Memory B cell (primary cell): ENCODE data around the gene ADCY6.

Source experiments
- ATAC-seq: fragments of 150-1000 bp; cut with Tn5 transposase; 2 replicates; pipeline ENCODE4 v1.10.0; 2021; ENCODE audit warnings: low read depth, mild to moderate bottlenecking, moderate library complexity
- DNase-seq, 2 donors: peaks; one replicate each; pipeline ENCODE4 v3.0.0; 2022; ENCODE audit warnings: low spot score in 2 of 2
- H3K27ac Mint-ChIP-seq: one replicate; pipeline ENCODE4 v1.8.0; 2022; ENCODE audit warnings: mild to moderate bottlenecking, moderate library complexity, mixed read lengths
- H3K27me3 Mint-ChIP-seq: one replicate; pipeline ENCODE4 v1.8.0; 2022; ENCODE audit warnings: mixed read lengths
- H3K36me3 Mint-ChIP-seq: one replicate; pipeline ENCODE4 v1.8.0; 2022; ENCODE audit warnings: mild to moderate bottlenecking, mixed read lengths
- H3K4me1 Mint-ChIP-seq: one replicate; pipeline ENCODE4 v1.8.0; 2022; ENCODE audit warnings: mixed read lengths
- H3K4me3 Mint-ChIP-seq: one replicate; pipeline ENCODE4 v1.8.0; 2022; ENCODE audit warnings: mild to moderate bottlenecking, moderate library complexity, mixed read lengths
- H3K9me3 Mint-ChIP-seq: one replicate; pipeline ENCODE4 v1.8.0; 2022; ENCODE audit warnings: mixed read lengths

The ADCY6 gene

GRCh38 chr12:48788854-48789775 is at the start of gene ADCY6:
ADCY6 (minus strand) TSS chr12:48789089; CDS start chr12:48783434, 5,655 bp downstream.
- ATAC-seq (no peak), DNase-seq (no peak)
- Mint-ChIP-seq H3K27me3 (peaks cover 35% of the 10 kb centered on the region), H3K9me3 (no peaks in the 10 kb centered on the region), H3K4me3 (peak within 1 kb of the TSS; percentile 86), H3K27ac (peak within 1 kb of the TSS; percentile 65), H3K4me1 (peaks cover 12% of the 10 kb centered on the region), H3K36me3 (no peaks in the 10 kb centered on the region)

GRCh38 chr12:48838048-48838447 is 49.2 kb upstream of the ADCY6 start:
- peaks cover 35% of the 10 kb centered on the region for H3K36me3 Mint-ChIP-seq
- H3K4me3 Mint-ChIP-seq = no peak overlapping the region
- no peaks in the 10 kb centered on the region for H3K9me3 Mint-ChIP-seq
- no peaks in the 10 kb centered on the region for H3K27me3 Mint-ChIP-seq
- ATAC-seq = no peak
- H3K4me1 Mint-ChIP-seq = no peaks in the 10 kb centered on the region
- no peak for DNase-seq
- H3K27ac Mint-ChIP-seq = no peak overlapping the region

GRCh38 chr12:48832321-48833060 is 43.6 kb upstream of the ADCY6 start:
- no peak for DNase-seq
- H3K27me3 Mint-ChIP-seq = no peaks in the 10 kb centered on the region
- no peaks in the 10 kb centered on the region for H3K9me3 Mint-ChIP-seq
- no peak for ATAC-seq
- no peak overlapping the region for H3K4me3 Mint-ChIP-seq
- H3K36me3 Mint-ChIP-seq = peaks cover 42% of the 10 kb centered on the region
- H3K27ac Mint-ChIP-seq = no peak overlapping the region
- H3K4me1 Mint-ChIP-seq = no peaks in the 10 kb centered on the region

- no peaks in the 10 kb centered on the region for H3K4me1 Mint-ChIP-seq
- ATAC-seq = no peak
- no peak overlapping the region for H3K27ac Mint-ChIP-seq
- H3K36me3 Mint-ChIP-seq = peaks cover 33% of the 10 kb centered on the region
- DNase-seq = no peak
- H3K4me3 Mint-ChIP-seq = no peak overlapping the region
- H3K27me3 Mint-ChIP-seq = no peaks in the 10 kb centered on the region
- H3K9me3 Mint-ChIP-seq = no peaks in the 10 kb centered on the region
Observed at GRCh38 chr12:48831257-48831656, 42.4 kb upstream of the ADCY6 start.

GRCh38 chr12:48828841-48829575 is 40.1 kb upstream of the ADCY6 start:
- H3K36me3 Mint-ChIP-seq = peaks cover 25% of the 10 kb centered on the region
- ATAC-seq (no peak), DNase-seq (no peak)
- H3K27me3 Mint-ChIP-seq = no peaks in the 10 kb centered on the region
- H3K4me1 Mint-ChIP-seq = peaks cover 4% of the 10 kb centered on the region
- no peak overlapping the region for H3K27ac Mint-ChIP-seq
- H3K9me3 Mint-ChIP-seq = no peaks in the 10 kb centered on the region
- no peak overlapping the region for H3K4me3 Mint-ChIP-seq

- peaks cover 23% of the 10 kb centered on the region for H3K36me3 Mint-ChIP-seq
- H3K27ac Mint-ChIP-seq = no peak overlapping the region
Observed at GRCh38 chr12:48828293-48828692, 39.4 kb upstream of the ADCY6 start.

GRCh38 chr12:48827513-48828096 is 38.7 kb upstream of the ADCY6 start:
- Mint-ChIP-seq H3K27me3 (no peaks in the 10 kb centered on the region), H3K4me1 (peaks cover 4% of the 10 kb centered on the region), H3K27ac (no peak overlapping the region), H3K4me3 (no peak overlapping the region), H3K9me3 (no peaks in the 10 kb centered on the region), H3K36me3 (peaks cover 21% of the 10 kb centered on the region)
- DNase-seq (no peak), ATAC-seq (no peak)

More at GRCh38 chr12:48828293-48828692, 39.4 kb upstream of the ADCY6 start:
- ATAC-seq (no peak), DNase-seq (no peak)
- H3K4me1 Mint-ChIP-seq = peaks cover 4% of the 10 kb centered on the region
- no peaks in the 10 kb centered on the region for H3K9me3 Mint-ChIP-seq
- no peaks in the 10 kb centered on the region for H3K27me3 Mint-ChIP-seq
- no peak overlapping the region for H3K4me3 Mint-ChIP-seq

- no peaks in the 10 kb centered on the region for H3K9me3 Mint-ChIP-seq
- H3K27me3 Mint-ChIP-seq = no peaks in the 10 kb centered on the region
- peaks cover 17% of the 10 kb centered on the region for H3K36me3 Mint-ChIP-seq
- no peak overlapping the region for H3K4me3 Mint-ChIP-seq
- DNase-seq = no peak
- no peak for ATAC-seq
- H3K4me1 Mint-ChIP-seq = peaks cover 4% of the 10 kb centered on the region
- H3K27ac Mint-ChIP-seq = no peak overlapping the region
Observed at GRCh38 chr12:48827026-48827425, 38.1 kb upstream of the ADCY6 start.

GRCh38 chr12:48826209-48826855 is 37.4 kb upstream of the ADCY6 start:
- Mint-ChIP-seq H3K27me3 (no peaks in the 10 kb centered on the region), H3K27ac (no peak overlapping the region), H3K36me3 (peaks cover 14% of the 10 kb centered on the region), H3K9me3 (no peaks in the 10 kb centered on the region), H3K4me3 (no peak overlapping the region), H3K4me1 (peaks cover 4% of the 10 kb centered on the region)
- DNase-seq (no peak), ATAC-seq (no peak)

GRCh38 chr12:48824905-48825304 is 36.0 kb upstream of the ADCY6 start:
- Mint-ChIP-seq H3K27ac (no peak overlapping the region), H3K4me3 (no peak overlapping the region), H3K4me1 (peaks cover 4% of the 10 kb centered on the region), H3K36me3 (peaks cover 6% of the 10 kb centered on the region), H3K27me3 (no peaks in the 10 kb centered on the region), H3K9me3 (no peaks in the 10 kb centered on the region)
- ATAC-seq (no peak), DNase-seq (no peak)

GRCh38 chr12:48824112-48824511 is 35.2 kb upstream of the ADCY6 start:
- H3K4me3 Mint-ChIP-seq = no peak overlapping the region
- H3K9me3 Mint-ChIP-seq = no peaks in the 10 kb centered on the region
- peaks cover 2% of the 10 kb centered on the region for H3K36me3 Mint-ChIP-seq
- DNase-seq (no peak), ATAC-seq (peak; percentile 52)
- H3K27me3 Mint-ChIP-seq = no peaks in the 10 kb centered on the region
- no peak overlapping the region for H3K27ac Mint-ChIP-seq
- H3K4me1 Mint-ChIP-seq = peaks cover 6% of the 10 kb centered on the region

- no peaks in the 10 kb centered on the region for H3K27me3 Mint-ChIP-seq
- ATAC-seq (no peak), DNase-seq (no peak)
- H3K27ac Mint-ChIP-seq = no peak overlapping the region
- H3K4me3 Mint-ChIP-seq = no peak overlapping the region
- peaks cover 9% of the 10 kb centered on the region for H3K4me1 Mint-ChIP-seq
- H3K36me3 Mint-ChIP-seq = peaks cover under 1% of the 10 kb centered on the region
- H3K9me3 Mint-ChIP-seq = no peaks in the 10 kb centered on the region
Observed at GRCh38 chr12:48823281-48823680, 34.4 kb upstream of the ADCY6 start.

- H3K27me3 Mint-ChIP-seq = no peaks in the 10 kb centered on the region
- H3K4me3 Mint-ChIP-seq = no peak overlapping the region
- no peaks in the 10 kb centered on the region for H3K9me3 Mint-ChIP-seq
- ATAC-seq = no peak
- peaks cover 12% of the 10 kb centered on the region for H3K4me1 Mint-ChIP-seq
- no peak for DNase-seq
- no peak overlapping the region for H3K27ac Mint-ChIP-seq
- no peaks in the 10 kb centered on the region for H3K36me3 Mint-ChIP-seq
Observed at GRCh38 chr12:48822711-48823110, 33.8 kb upstream of the ADCY6 start.
